HUES6 (cell line): Measurements from ENCODE around the gene ANKRD29.
"Not testable (repeated sequence)": the region's sequence is repeated elsewhere in the genome, so short reads cannot be mapped to it uniquely, and the experiment has no call there.

Experiments used
- H3K27ac ChIP-seq: 2 replicates; pipeline ENCODE4 v1.7.0; 2013; ENCODE audit warnings: low read depth, mild to moderate bottlenecking, low read length, inconsistent platforms
- H3K27me3 ChIP-seq: 2 replicates; pipeline ENCODE4 v1.6.1; 2013; ENCODE audit warnings: low read length; ENCODE audit not compliant: control insufficient read depth, insufficient read depth
- H3K36me3 ChIP-seq: 2 replicates; pipeline ENCODE4 v1.6.1; 2013; ENCODE audit warnings: low read length; ENCODE audit not compliant: control insufficient read depth, insufficient read depth
- H3K4me1 ChIP-seq: 2 replicates; pipeline ENCODE4 v1.6.1; 2013; ENCODE audit warnings: low read length; ENCODE audit not compliant: control insufficient read depth, insufficient read depth
- H3K4me3 ChIP-seq: 2 replicates; pipeline ENCODE4 v1.5.1; 2013; ENCODE audit warnings: low read depth, low read length
- H3K9ac ChIP-seq: one replicate; pipeline ENCODE4 v1.6.1; 2013; ENCODE audit warnings: mild to moderate bottlenecking, low read length
- H3K9me3 ChIP-seq: 2 replicates; pipeline ENCODE4 v1.6.1; 2013; ENCODE audit warnings: low read depth, low read length; ENCODE audit not compliant: control insufficient read depth, insufficient read depth

ANKRD29 gene

DNA sequence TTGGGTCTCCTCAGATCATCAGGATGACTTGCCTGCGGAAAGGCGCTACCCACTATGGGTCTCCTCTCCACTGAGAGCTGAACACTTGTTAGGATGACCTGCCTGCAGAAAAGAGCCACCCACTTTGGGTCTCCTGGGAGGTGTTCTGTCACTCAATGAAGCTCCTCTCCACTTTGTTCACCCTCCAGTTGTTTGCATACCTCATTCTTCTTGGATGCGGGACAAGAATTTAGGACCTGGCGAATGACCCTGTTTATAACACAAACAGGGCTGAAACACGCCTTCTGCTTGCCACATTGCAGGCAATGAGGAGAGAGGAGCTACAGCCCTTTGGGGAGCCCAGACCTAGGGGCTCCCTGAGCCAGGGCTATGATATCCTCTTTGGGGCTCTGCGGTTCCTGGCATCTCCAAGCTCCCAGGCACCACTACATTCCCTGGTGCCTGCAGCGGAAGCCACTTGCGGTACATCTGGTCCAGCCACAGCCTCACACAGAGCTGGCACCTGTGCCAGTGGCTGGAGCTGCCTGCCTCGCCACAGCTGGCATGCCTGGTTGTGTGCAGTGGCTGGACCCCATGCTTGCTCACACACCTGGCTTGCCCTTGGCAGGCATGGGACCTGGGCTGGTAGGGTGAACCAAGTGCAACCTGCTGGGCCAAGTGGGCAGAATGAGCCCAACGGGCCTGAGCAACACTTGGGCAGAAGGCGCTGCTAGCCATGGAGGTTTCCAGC is 20.6 kb downstream of the ANKRD29 start:
- H3K4me1 ChIP-seq, result no peaks in the 10 kb centered on the region
- no peak overlapping the region for H3K4me3 ChIP-seq
- H3K27ac ChIP-seq, result no peak overlapping the region
- H3K9me3 ChIP-seq, result peaks cover 11% of the 10 kb centered on the region
- H3K27me3 ChIP-seq, result no peaks in the 10 kb centered on the region
- no peaks in the 10 kb centered on the region for H3K36me3 ChIP-seq
- no peak overlapping the region for H3K9ac ChIP-seq

DNA sequence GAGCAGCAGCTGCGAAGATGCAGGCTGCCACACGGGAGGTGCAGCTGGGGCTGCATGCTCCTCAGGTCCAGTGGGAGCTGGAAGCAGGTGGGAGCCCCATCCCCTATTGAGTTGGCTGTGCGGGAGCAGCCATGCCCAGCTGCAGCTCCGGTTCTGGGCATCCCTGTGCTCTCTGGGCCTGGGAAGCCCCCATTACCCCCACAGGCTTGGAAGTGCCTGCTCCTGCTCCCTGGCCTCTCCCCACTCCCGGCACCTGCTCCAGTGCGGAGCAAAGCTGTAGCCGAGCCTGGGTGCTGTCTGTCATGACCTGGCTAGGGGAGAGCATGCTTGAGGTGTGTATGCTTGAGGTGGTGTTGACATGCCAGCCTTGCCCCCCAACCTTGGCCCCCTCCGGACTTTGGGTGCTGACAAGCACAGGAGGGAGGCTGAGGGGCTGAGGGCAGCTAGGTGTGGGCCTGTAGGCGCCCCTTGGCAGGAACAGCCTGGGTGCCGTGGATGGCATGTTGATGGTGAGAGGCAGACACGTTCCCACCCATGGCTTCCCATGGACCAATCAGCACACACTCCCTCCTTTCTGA is 21.5 kb downstream of the ANKRD29 start:
- Histone ChIP-seq H3K27me3 (no peaks in the 10 kb centered on the region), H3K27ac (no peak overlapping the region), H3K4me3 (no peak overlapping the region), H3K9ac (no peak overlapping the region), H3K4me1 (no peaks in the 10 kb centered on the region), H3K9me3 (peaks cover 11% of the 10 kb centered on the region), H3K36me3 (no peaks in the 10 kb centered on the region)

DNA sequence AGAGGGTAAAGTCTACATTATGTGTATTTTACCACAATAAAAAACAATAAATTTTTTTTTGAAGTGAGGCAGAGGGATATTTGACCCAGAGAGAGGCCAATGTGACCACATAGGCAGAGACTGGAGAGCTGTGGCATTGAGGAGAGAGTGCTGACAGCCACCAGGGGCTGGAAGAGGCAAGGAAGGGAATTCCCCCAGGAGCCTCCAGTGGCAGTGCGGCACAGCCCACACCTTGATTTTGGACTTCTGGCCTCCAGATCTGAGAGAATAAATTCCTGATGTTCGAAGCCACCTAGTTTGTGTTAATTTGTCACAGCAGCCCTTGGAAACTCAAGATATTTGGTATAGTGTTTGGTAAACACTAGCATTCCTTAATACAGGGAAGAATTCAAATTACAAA is 22.7 kb downstream of the ANKRD29 start:
- H3K36me3 ChIP-seq, result no peaks in the 10 kb centered on the region
- no peaks in the 10 kb centered on the region for H3K27me3 ChIP-seq
- H3K4me1 ChIP-seq, result peaks cover 6% of the 10 kb centered on the region; the same call in 1 of the 2 replicates
- no peak overlapping the region for H3K27ac ChIP-seq
- peaks cover 11% of the 10 kb centered on the region for H3K9me3 ChIP-seq
- no peak overlapping the region for H3K9ac ChIP-seq
- H3K4me3 ChIP-seq, result no peak overlapping the region

DNA sequence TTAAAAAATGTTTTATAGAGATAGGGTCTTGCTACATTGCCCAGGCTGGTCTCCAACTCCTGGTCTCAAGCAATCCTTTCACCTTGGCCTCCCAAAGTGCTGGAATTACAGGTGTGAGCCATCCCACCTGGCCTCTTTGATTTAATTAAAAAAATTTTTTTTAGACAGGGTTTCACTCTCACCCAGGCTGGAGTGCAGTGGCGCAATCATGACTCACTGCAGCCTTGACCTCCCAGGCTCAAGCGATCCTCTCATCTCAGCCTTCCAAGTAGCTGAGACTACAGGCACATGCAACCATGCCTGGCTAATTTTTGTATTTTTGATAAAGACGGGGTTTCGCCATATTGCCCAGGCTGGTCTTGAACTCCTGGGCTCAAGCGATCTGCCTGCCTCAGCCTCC is 26.3 kb downstream of the ANKRD29 start:
- H3K4me1 ChIP-seq, result peaks cover 12% of the 10 kb centered on the region; the same call in 1 of the 2 replicates
- H3K9me3 ChIP-seq, H3K36me3 ChIP-seq, H3K9ac ChIP-seq, H3K27me3 ChIP-seq, H3K27ac ChIP-seq, H3K4me3 ChIP-seq: not testable (repeated sequence)

DNA sequence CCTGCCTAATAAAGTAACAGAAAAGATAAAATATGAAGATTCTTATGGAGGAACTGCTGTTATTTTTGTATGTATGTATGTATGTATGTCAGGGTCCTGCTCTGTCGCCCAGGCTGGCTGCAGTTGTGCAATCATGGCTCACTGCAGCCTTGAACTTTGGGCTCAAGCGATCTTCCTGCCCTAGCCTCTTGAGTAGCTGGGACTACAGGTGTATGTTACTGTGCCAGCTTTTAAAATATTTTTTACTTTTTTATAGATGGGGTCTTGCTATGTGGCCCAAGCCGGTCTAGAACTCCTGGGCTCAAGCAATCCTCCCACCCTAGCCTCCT is 26.7 kb downstream of the ANKRD29 start:
- Histone ChIP-seq H3K9ac (no peak overlapping the region), H3K4me3 (no peak overlapping the region), H3K27ac (no peak overlapping the region), H3K4me1 (peaks cover 12% of the 10 kb centered on the region; the same call in 1 of the 2 replicates), H3K36me3 (no peaks in the 10 kb centered on the region), H3K27me3 (no peaks in the 10 kb centered on the region), H3K9me3 (no peaks in the 10 kb centered on the region)

DNA sequence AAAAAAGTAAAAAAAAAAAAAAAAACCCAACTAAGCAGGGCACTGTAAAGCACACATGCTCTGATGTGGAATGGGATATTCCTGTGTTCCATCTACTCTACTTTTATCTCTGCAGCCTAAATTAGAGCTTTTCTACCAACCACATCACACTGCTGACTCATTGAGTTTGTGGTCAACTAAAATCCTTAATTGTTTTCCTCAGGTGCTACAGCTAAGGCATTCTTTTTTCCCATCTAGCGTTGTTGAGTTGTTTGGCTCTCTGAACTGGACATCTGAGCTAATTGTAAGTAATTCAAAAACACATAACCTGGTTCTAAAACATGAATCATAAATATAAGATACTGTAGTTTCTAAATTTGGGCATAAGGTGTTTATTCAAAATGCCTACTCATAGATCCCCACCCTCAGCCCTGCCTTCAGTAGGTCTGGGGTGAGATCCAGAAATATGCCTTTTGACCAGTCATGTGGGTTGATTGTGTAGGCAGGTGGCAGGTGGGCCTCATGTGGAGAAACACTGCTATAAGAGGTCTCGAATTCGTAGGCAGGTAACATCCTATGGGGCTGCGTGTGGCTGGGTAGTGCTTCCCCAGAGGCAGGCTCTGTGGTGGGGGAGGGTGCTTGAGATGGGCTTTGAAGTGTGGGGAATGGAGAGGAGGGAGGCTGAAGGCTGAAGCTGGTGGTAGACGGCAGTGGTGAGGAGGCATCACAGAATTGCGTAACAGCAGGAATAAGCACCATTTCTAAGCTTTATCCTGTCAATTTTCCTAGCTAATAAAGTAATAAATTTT is 27.2 kb downstream of the ANKRD29 start:
- H3K4me3 ChIP-seq, result no peak overlapping the region
- no peak overlapping the region for H3K9ac ChIP-seq
- H3K27ac ChIP-seq, result no peak overlapping the region
- H3K9me3 ChIP-seq, result no peaks in the 10 kb centered on the region
- peaks cover 12% of the 10 kb centered on the region; the same call in 1 of the 2 replicates for H3K4me1 ChIP-seq
- H3K27me3 ChIP-seq, result no peaks in the 10 kb centered on the region
- H3K36me3 ChIP-seq, result no peaks in the 10 kb centered on the region

DNA sequence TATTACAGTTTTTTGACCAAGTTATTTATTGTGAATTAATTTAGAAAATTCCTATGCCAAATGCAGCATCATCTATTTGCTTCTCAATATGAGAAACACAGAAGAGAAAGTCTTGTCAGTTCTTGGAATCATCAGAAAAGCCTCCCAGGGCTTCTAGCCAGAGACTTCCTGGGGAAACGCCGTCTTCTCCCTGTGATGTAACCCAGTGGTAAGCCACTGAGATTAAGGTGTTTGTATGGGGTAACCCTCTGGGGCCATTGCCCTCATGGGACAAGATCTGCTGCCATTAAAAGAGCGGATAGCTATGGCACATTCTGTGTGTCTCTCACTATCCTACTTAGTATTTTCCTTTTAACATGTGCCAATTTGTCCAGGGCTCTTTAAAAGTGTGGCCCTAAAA is 28.0 kb downstream of the ANKRD29 start:
- no peaks in the 10 kb centered on the region for H3K36me3 ChIP-seq
- H3K9me3 ChIP-seq, result no peaks in the 10 kb centered on the region
- no peak overlapping the region for H3K4me3 ChIP-seq
- H3K9ac ChIP-seq, result no peak overlapping the region
- no peaks in the 10 kb centered on the region for H3K27me3 ChIP-seq
- peaks cover 12% of the 10 kb centered on the region; the same call in 1 of the 2 replicates for H3K4me1 ChIP-seq
- no peak overlapping the region for H3K27ac ChIP-seq

DNA sequence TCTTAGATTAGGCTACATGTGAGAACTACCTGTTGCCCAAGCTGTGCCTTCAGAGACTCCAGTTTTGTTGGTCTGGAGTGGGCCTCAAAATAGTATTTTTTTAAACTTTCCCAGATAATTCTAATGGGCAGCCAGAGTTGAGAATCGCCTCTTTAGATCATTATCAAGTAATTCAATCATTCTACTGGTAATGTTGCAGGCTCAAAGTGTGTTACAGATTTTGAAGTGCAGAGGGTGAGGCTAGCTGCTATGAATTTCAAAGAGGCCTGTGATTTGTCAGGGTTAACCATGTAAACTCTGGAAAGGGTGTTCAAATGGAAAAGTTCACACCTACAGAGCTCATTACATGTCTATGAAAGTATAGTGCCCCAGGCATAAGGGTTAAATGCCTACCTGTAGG is 30.1 kb downstream of the ANKRD29 start:
- H3K9ac ChIP-seq, result no peak overlapping the region
- H3K36me3 ChIP-seq, result no peaks in the 10 kb centered on the region
- no peak overlapping the region for H3K4me3 ChIP-seq
- H3K27me3 ChIP-seq, result no peaks in the 10 kb centered on the region
- H3K27ac ChIP-seq, result no peak overlapping the region
- peaks cover 12% of the 10 kb centered on the region; the same call in 1 of the 2 replicates for H3K4me1 ChIP-seq
- no peaks in the 10 kb centered on the region for H3K9me3 ChIP-seq

DNA sequence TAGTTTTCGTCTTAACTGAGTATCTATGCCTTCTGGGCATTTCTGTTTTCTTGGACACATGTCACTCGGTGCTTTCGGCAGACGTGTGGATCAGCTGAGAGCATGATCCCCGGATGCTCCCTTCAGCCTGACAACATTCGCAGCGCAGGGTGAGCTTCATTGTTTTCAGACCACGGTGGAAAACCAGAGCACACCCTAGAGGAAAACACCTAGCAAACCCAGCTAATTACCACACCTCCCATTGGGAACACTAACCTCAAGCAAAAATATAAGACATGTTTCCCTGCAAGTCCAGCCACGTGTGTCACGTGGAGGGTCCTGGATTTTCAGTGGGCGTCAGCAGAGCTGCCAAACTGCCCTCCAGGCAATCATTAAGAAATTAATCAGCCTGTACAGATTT is 31.0 kb downstream of the ANKRD29 start:
- H3K9me3 ChIP-seq, result no peaks in the 10 kb centered on the region
- H3K27me3 ChIP-seq, result no peaks in the 10 kb centered on the region
- H3K27ac ChIP-seq, result no peak overlapping the region
- no peak overlapping the region for H3K4me3 ChIP-seq
- no peak overlapping the region for H3K9ac ChIP-seq
- H3K36me3 ChIP-seq, result no peaks in the 10 kb centered on the region
- H3K4me1 ChIP-seq, result peaks cover 12% of the 10 kb centered on the region; the same call in 1 of the 2 replicates

DNA sequence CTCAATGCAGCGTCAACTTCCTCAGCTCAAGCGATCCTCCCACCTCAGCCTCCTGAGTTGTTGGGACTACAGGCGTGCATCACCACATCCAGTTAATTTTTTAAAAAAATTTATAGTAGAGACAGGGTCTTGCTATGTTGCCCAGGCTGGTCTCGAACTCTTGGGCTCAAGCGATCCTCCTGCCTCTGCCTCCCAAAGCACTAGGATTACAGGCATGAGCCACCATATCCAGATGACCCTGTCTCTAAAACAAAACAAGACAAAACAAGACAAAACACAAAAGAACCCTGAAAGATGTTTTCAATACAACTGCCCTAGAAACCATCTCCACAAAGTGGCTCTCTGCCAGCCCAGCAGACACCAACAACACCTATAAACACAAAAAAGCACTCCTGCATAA is 31.4 kb downstream of the ANKRD29 start:
- Histone ChIP-seq H3K9ac (no peak overlapping the region), H3K27me3 (no peaks in the 10 kb centered on the region), H3K4me3 (no peak overlapping the region), H3K4me1 (peaks cover 12% of the 10 kb centered on the region; the same call in 1 of the 2 replicates), H3K36me3 (no peaks in the 10 kb centered on the region), H3K27ac (no peak overlapping the region), H3K9me3 (no peaks in the 10 kb centered on the region)

DNA sequence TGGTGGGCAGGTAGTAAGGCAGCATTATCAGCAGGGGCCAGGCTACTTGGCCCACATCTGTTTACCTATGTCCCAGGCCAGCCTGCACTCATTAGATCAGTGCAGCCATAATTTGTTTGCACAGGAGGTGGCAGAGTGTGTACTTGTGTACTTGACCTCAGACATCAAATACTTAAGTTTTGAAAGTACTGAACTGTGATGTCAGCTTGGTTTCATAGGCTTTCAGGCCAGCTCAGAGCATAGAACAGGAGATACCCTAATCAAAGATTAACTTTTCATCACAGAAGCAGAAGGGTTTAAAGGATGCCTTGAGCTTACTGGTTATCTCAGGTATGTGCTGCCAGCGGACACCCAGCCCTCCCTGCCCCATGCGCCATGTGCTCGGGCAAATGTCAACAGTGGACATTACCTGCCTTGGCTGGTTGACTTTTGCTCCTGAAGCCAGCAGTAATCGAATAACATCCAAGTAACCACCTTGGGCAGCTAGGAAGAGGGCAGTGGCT is 33.2 kb downstream of the ANKRD29 start:
- Histone ChIP-seq H3K9me3 (no peaks in the 10 kb centered on the region), H3K27ac (no peak overlapping the region), H3K9ac (no peak overlapping the region), H3K36me3 (no peaks in the 10 kb centered on the region), H3K4me3 (no peak overlapping the region), H3K27me3 (no peaks in the 10 kb centered on the region), H3K4me1 (peaks cover 5% of the 10 kb centered on the region; the same call in 1 of the 2 replicates)
